Mesodermal cell (in vitro differentiated cells): ENCODE results near the gene CNNM3.
"Not testable (repeated sequence)": the region's sequence is repeated elsewhere in the genome, so short reads cannot be mapped to it uniquely, and the experiment has no call there.

Experiments used
- H3K27ac ChIP-seq: 2 replicates; pipeline ENCODE4 v1.7.0; 2013; ENCODE audit warnings: mild to moderate bottlenecking, low read depth, low read length, moderate library complexity; ENCODE audit not compliant: severe bottlenecking
- H3K36me3 ChIP-seq: 2 replicates; pipeline ENCODE4 v1.7.1; 2013; ENCODE audit warnings: mild to moderate bottlenecking, low read length, moderate library complexity; ENCODE audit not compliant: control insufficient read depth, insufficient read depth
- H3K4me1 ChIP-seq: one replicate; pipeline ENCODE4 v1.7.1; 2013; ENCODE audit warnings: mild to moderate bottlenecking, low read length; ENCODE audit not compliant: insufficient read depth, control insufficient read depth, poor library complexity, severe bottlenecking
- H3K4me3 ChIP-seq: 2 replicates; pipeline ENCODE4 v1.7.0; 2013; ENCODE audit warnings: low read length, control low read depth, mild to moderate bottlenecking; ENCODE audit not compliant: insufficient read depth, poor library complexity, severe bottlenecking; ENCODE audit errors: extremely low read depth
- H3K9me3 ChIP-seq: 2 replicates; pipeline ENCODE4 v1.7.1; 2013; ENCODE audit warnings: mild to moderate bottlenecking, low read length, moderate library complexity; ENCODE audit not compliant: control insufficient read depth
- WGBS, 2 experiments: methylation state at CpG; one replicate each; pipeline ENCODE4 v1.1.5; 2013; ENCODE audit warnings: missing lambda C conversion rate in 2 of 2; ENCODE audit not compliant: insufficient coverage in 2 of 2; 5-methylcytosine and 5-hydroxymethylcytosine counted together

The CNNM3 gene

GRCh38 chr2:96783388-96783787 lies 32.7 kb upstream of the CNNM3 start:
- 94 to 100% methylated on average over 1 to 3 of the region's 4 CpGs for WGBS, 2 experiments
- no peak overlapping the region for H3K4me3 ChIP-seq
- no peaks in the 10 kb centered on the region for H3K9me3 ChIP-seq
- no peaks in the 10 kb centered on the region for H3K36me3 ChIP-seq
- H3K27ac ChIP-seq: no peak overlapping the region
- peaks cover 6% of the 10 kb centered on the region for H3K4me1 ChIP-seq

- Histone ChIP-seq H3K27ac (no peak overlapping the region), H3K4me1 (peaks cover 6% of the 10 kb centered on the region), H3K9me3 (no peaks in the 10 kb centered on the region), H3K36me3 (no peaks in the 10 kb centered on the region), H3K4me3 (no peak overlapping the region)
- 100% methylated on average over 3 of the region's 3 CpGs; no CpG with 5 or more reads in 1 of the 2 experiments for WGBS, 2 experiments
Measured at GRCh38 chr2:96787411-96787810, 28.7 kb upstream of the CNNM3 start.

- 91% methylated on average over 12 to 17 of the region's 17 CpGs for WGBS, 2 experiments
- Histone ChIP-seq H3K4me1 (peaks cover 6% of the 10 kb centered on the region), H3K36me3 (no peaks in the 10 kb centered on the region), H3K4me3 (no peak overlapping the region), H3K27ac (peak overlapping the region; percentile 41), H3K9me3 (no peaks in the 10 kb centered on the region)
Measured at GRCh38 chr2:96788442-96789244, 27.4 kb upstream of the CNNM3 start.

GRCh38 chr2:96789245-96789617 lies 26.8 kb upstream of the CNNM3 start:
- no peaks in the 10 kb centered on the region for H3K9me3 ChIP-seq
- H3K4me3 ChIP-seq: no peak overlapping the region
- peaks cover 6% of the 10 kb centered on the region for H3K4me1 ChIP-seq
- 84 to 100% methylated on average over 4 to 6 of the region's 6 CpGs for WGBS, 2 experiments
- no peaks in the 10 kb centered on the region for H3K36me3 ChIP-seq
- no peak overlapping the region for H3K27ac ChIP-seq

- Histone ChIP-seq H3K27ac (no peak overlapping the region), H3K4me3 (no peak overlapping the region), H3K36me3 (no peaks in the 10 kb centered on the region), H3K4me1 (no peaks in the 10 kb centered on the region), H3K9me3 (no peaks in the 10 kb centered on the region)
- WGBS, 2 experiments: 92 to 94% methylated on average over 16 to 17 of the region's 17 CpGs
Measured at GRCh38 chr2:96792772-96793749, 23.0 kb upstream of the CNNM3 start.

GRCh38 chr2:96795076-96795475 lies 21.0 kb upstream of the CNNM3 start:
- Histone ChIP-seq H3K27ac (no peak overlapping the region), H3K4me3 (no peak overlapping the region), H3K4me1 (no peaks in the 10 kb centered on the region), H3K36me3 (peaks cover 3% of the 10 kb centered on the region), H3K9me3 (no peaks in the 10 kb centered on the region)
- 89 to 96% methylated on average over 4 to 5 of the region's 6 CpGs for WGBS, 2 experiments

GRCh38 chr2:96796497-96796896 lies 19.6 kb upstream of the CNNM3 start:
- not testable (repeated sequence) for H3K4me3 ChIP-seq, H3K27ac ChIP-seq, H3K9me3 ChIP-seq, H3K4me1 ChIP-seq, H3K36me3 ChIP-seq
- 89 to 92% methylated on average over 4 of the region's 6 CpGs for WGBS, 2 experiments

GRCh38 chr2:96797066-96797625 lies 18.9 kb upstream of the CNNM3 start:
- Histone ChIP-seq H3K9me3 (no peaks in the 10 kb centered on the region), H3K27ac (no peak overlapping the region), H3K36me3 (peaks cover 7% of the 10 kb centered on the region), H3K4me3 (no peak overlapping the region), H3K4me1 (no peaks in the 10 kb centered on the region)
- WGBS, 2 experiments: 95 to 96% methylated on average over 23 of the region's 23 CpGs

GRCh38 chr2:96798733-96799622 lies 17.1 kb upstream of the CNNM3 start:
- Histone ChIP-seq H3K27ac (no peak overlapping the region), H3K4me1 (no peaks in the 10 kb centered on the region)
- 84 to 90% methylated on average over 15 to 16 of the region's 23 CpGs for WGBS, 2 experiments

GRCh38 chr2:96799623-96799935 lies 16.5 kb upstream of the CNNM3 start:
- WGBS, 2 experiments: 89 to 100% methylated on average over 6 to 7 of the region's 8 CpGs
- no peak overlapping the region for H3K4me3 ChIP-seq
- H3K9me3 ChIP-seq: no peaks in the 10 kb centered on the region
- H3K27ac ChIP-seq: no peak overlapping the region
- H3K4me1 ChIP-seq: no peaks in the 10 kb centered on the region
- peaks cover 7% of the 10 kb centered on the region for H3K36me3 ChIP-seq

More at GRCh38 chr2:96798733-96799622, 17.1 kb upstream of the CNNM3 start:
- Histone ChIP-seq H3K4me3 (no peak overlapping the region), H3K9me3 (no peaks in the 10 kb centered on the region), H3K36me3 (peaks cover 7% of the 10 kb centered on the region)
